ENCODE measurements around the gene PCDHB6. TPM values are rescaled to one million over a fixed set of nuclear protein-coding genes. Genes with fewer than 3 reads are reported as not detected.
A peak's percentile ranks its signal among the peaks of the same experiment; 100 is the strongest.
"Not testable (repeated sequence)": the region's sequence is repeated elsewhere in the genome, so short reads cannot be mapped to it uniquely, and the experiment has no call there.

The PCDHB6 gene
- not detected for total RNA-seq

DNA sequence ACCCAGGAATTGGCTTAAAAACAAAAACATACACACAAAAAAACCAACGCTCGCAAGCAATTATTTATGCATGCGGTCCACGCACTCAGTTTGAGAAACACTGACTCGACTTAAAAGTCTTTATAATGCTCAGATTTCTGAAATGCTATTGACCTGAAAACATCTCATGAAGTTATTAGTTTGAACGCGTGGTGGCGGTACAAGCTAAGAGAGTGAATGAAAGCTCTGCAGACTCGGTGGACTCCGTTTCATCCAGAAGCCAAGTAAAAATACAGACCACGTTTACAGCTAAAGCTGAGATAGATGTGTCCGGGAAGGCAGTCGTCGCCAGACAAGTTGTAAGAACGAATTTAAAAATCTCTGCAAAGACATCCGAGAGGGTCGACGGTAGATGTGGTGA, at the start of gene PCDHB6:
PCDHB6 (plus strand) TSS at position 246 of the 400 bp plus-strand sequence. CDS start 201 bp downstream, outside the sequence.
- H3K36me3 Mint-ChIP-seq = peaks cover 28 to 30% of the 10 kb centered on the region in 2 donors
- H3K9me3 Mint-ChIP-seq = peaks cover 14% of the 10 kb centered on the region in 2 donors
- DNase-seq (ENCODE audit: low spot score in 2 of 2) (no peak), ATAC-seq (no peak)
- no peak within 1 kb of the TSS for H3K27ac Mint-ChIP-seq

DNA sequence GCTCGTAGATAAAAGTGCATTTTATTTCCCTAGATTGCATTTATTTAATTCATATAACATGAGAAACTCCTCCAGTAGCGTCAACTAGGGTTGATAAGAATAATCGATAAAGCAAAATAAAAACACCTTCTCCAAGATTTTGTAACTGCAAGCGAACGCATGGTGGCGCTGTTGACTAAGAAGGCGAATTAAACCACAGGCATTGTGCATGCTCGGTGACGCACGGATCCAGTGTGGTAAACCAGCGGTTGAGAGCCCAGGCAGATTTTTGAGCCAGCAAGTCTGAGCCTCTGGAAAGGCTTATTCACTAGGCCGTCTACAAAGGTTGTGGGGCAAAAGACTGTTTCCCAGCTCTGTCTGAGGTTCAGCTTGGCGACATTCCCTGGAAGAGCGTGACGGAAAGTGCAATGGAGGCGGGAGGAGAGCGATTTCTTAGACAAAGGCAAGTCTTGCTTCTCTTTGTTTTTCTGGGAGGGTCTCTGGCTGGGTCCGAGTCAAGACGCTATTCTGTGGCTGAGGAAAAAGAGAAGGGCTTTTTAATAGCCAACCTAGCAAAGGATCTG, 49.5 kb upstream of the PCDHB6 start, which contains the start of gene PCDHB3:
PCDHB3 (plus strand) TSS at position 231 of the 563 bp plus-strand sequence; CDS start at position 408, 177 bp downstream.
- ATAC-seq = peak; percentile 34 to 44
- peak in 1 of 2 donors; percentile 41 for DNase-seq (ENCODE audit: low spot score in 2 of 2)
- H3K9me3 Mint-ChIP-seq = peaks cover 9 to 14% of the 10 kb centered on the region in 2 donors
- peak within 1 kb of the TSS in 1 of 2 donors; percentile 65 for H3K27ac Mint-ChIP-seq
- H3K36me3 Mint-ChIP-seq = peaks cover 29 to 31% of the 10 kb centered on the region in 2 donors

DNA sequence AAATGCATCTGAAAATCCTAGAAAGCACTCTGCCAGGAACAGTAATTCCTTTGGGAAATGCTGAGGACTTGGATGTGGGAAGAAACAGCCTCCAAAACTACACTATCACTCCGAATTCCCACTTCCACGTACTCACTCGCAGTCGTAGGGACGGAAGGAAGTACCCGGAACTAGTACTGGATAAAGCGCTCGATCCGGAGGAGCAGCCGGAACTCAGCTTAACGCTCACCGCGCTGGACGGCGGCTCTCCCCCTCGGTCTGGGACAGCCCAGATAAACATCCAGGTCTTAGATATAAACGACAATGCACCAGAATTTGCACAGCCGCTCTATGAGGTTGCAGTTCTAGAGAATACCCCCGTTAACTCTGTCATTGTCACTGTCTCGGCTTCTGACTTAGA, 48.8 kb upstream of the PCDHB6 start:
- Mint-ChIP-seq H3K27ac (no peak overlapping the region), H3K9me3 (peaks cover 9 to 14% of the 10 kb centered on the region in 2 donors), H3K36me3 (peaks cover 23 to 31% of the 10 kb centered on the region in 2 donors)
- no peak for ATAC-seq
- DNase-seq (ENCODE audit: low spot score in 2 of 2) = no peak

DNA sequence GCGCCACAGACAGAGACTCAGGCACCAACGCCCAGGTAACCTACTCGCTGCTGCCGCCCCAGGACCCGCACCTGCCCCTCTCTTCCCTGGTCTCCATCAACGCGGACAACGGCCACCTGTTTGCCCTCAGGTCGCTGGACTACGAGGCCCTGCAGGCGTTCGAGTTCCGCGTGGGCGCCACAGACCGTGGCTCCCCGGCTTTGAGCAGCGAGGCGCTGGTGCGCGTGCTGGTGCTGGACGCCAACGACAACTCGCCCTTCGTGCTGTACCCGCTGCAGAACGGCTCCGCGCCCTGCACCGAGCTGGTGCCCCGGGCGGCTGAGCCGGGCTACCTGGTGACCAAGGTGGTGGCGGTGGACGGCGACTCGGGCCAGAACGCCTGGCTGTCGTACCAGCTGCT, 47.8 kb upstream of the PCDHB6 start:
- not testable (repeated sequence) for DNase-seq (ENCODE audit: low spot score in 2 of 2); ATAC-seq; H3K27ac Mint-ChIP-seq
- H3K36me3 Mint-ChIP-seq = peaks cover 23 to 28% of the 10 kb centered on the region in 2 donors
- peaks cover 9 to 14% of the 10 kb centered on the region in 2 donors for H3K9me3 Mint-ChIP-seq

- not testable (repeated sequence) for ATAC-seq
Measured at GRCh38 chr5:141102471-141102870, 47.4 kb upstream of the PCDHB6 start.

GRCh38 chr5:141105350-141105749, 44.5 kb upstream of the PCDHB6 start:
- peaks cover 18 to 19% of the 10 kb centered on the region in 2 donors for H3K36me3 Mint-ChIP-seq
- peaks cover 3 to 6% of the 10 kb centered on the region in 2 donors for H3K9me3 Mint-ChIP-seq
- DNase-seq (ENCODE audit: low spot score in 2 of 2) (no peak), ATAC-seq (no peak)
- H3K27ac Mint-ChIP-seq = no peak overlapping the region

More at GRCh38 chr5:141102471-141102870, 47.4 kb upstream of the PCDHB6 start:
- not testable (repeated sequence) for DNase-seq (ENCODE audit: low spot score in 2 of 2); H3K27ac Mint-ChIP-seq
- H3K36me3 Mint-ChIP-seq = peaks cover 23 to 28% of the 10 kb centered on the region in 2 donors
- peaks cover 9 to 14% of the 10 kb centered on the region in 2 donors for H3K9me3 Mint-ChIP-seq

DNA sequence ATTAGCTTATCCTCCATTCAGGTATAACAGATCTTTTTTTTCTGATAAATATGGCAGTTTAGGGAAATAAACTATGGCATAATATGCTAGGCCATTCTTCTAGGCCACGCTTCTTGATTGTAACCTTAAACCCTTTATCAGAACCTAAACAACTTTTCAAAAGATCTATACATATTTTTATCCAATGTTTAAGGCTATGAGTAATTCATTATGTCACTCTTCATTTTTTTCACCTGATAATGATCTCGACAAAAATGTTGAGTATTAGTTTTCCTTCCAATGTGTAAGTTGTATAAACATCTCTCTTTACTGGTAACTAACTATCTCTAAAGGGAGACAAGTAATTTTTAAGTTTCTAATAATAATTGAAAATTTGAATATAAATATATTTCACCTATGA, 30.6 kb upstream of the PCDHB6 start:
- Mint-ChIP-seq H3K9me3 (peaks cover 16 to 19% of the 10 kb centered on the region in 2 donors), H3K27ac (no peak overlapping the region), H3K36me3 (peaks cover 21 to 22% of the 10 kb centered on the region in 2 donors)
- ATAC-seq = no peak
- no peak for DNase-seq (ENCODE audit: low spot score in 2 of 2)

GRCh38 chr5:141121563-141121962, 28.3 kb upstream of the PCDHB6 start, which contains the start of gene PCDHB4:
TSS of gene PCDHB4 (plus strand) at chr5:141121818. CDS start at chr5:141121999, 181 bp downstream.
- no peak for DNase-seq (ENCODE audit: low spot score in 2 of 2)
- peaks cover 7 to 11% of the 10 kb centered on the region in 2 donors for H3K9me3 Mint-ChIP-seq
- H3K36me3 Mint-ChIP-seq = peaks cover 19 to 22% of the 10 kb centered on the region in 2 donors
- no peak for ATAC-seq
- no peak within 1 kb of the TSS for H3K27ac Mint-ChIP-seq

DNA sequence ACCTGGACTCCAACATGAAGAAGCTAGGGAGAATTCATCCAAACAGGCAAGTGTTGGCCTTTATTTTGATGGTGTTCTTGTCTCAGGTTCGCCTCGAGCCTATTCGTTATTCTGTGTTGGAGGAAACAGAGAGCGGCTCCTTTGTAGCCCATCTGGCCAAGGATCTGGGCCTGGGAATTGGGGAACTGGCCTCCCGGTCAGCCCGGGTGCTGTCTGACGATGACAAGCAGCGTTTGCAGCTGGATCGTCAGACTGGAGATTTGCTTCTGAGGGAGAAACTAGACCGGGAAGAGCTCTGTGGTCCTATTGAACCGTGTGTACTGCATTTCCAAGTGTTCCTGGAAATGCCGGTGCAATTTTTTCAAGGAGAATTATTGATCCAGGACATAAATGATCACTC, 27.9 kb upstream of the PCDHB6 start:
- Mint-ChIP-seq H3K9me3 (peaks cover 7 to 11% of the 10 kb centered on the region in 2 donors), H3K36me3 (peaks cover 19 to 22% of the 10 kb centered on the region in 2 donors), H3K27ac (no peak overlapping the region)
- DNase-seq (ENCODE audit: low spot score in 2 of 2) = no peak
- ATAC-seq = no peak

DNA sequence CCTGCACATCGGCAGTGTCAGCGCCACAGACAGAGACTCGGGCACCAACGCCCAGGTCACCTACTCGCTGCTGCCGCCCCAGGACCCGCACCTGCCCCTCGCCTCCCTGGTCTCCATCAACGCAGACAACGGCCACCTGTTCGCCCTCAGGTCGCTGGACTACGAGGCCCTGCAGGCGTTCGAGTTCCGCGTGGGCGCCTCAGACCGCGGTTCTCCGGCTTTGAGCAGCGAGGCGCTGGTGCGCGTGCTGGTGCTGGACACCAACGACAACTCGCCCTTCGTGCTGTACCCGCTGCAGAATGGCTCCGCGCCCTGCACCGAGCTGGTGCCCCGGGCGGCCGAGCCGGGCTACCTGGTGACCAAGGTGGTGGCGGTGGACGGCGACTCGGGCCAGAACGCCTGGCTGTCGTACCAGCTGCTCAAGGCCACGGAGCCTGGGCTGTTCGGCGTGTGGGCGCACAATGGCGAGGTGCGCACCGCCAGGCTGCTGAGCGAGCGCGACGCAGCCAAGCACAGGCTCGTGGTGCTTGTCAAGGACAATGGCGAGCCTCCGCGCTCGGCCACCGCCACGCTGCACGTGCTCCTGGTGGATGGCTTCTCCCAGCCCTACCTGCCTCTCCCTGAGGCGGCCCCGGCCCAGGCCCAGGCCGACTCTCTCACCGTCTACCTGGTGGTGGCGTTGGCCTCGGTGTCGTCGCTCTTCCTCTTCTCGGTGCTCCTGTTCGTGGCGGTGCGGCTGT, 26.3 kb upstream of the PCDHB6 start:
- not testable (repeated sequence) for DNase-seq (ENCODE audit: low spot score in 2 of 2); H3K27ac Mint-ChIP-seq; ATAC-seq
- peaks cover 19 to 22% of the 10 kb centered on the region in 2 donors for H3K36me3 Mint-ChIP-seq
- peaks cover 7 to 11% of the 10 kb centered on the region in 2 donors for H3K9me3 Mint-ChIP-seq

- peaks cover 6 to 7% of the 10 kb centered on the region in 2 donors for H3K9me3 Mint-ChIP-seq
- peaks cover 10 to 15% of the 10 kb centered on the region in 2 donors for H3K36me3 Mint-ChIP-seq
- no peak for DNase-seq (ENCODE audit: low spot score in 2 of 2)
- H3K27ac Mint-ChIP-seq = no peak overlapping the region
- no peak for ATAC-seq
Measured at GRCh38 chr5:141127305-141127704, 22.6 kb upstream of the PCDHB6 start.

GRCh38 chr5:141135030-141135717, 14.7 kb upstream of the PCDHB6 start, which contains the start of gene PCDHB5:
TSS of gene PCDHB5 (plus strand) at chr5:141135206. CDS start at chr5:141135435, 229 bp downstream.
- no peak for DNase-seq (ENCODE audit: low spot score in 2 of 2)
- Mint-ChIP-seq H3K9me3 (peaks cover 13 to 31% of the 10 kb centered on the region in 2 donors), H3K27ac (no peak within 1 kb of the TSS), H3K36me3 (peaks cover 28 to 32% of the 10 kb centered on the region in 2 donors)
- no peak for ATAC-seq

GRCh38 chr5:141135718-141136266, 14.1 kb upstream of the PCDHB6 start:
- H3K27ac Mint-ChIP-seq = no peak overlapping the region
- H3K9me3 Mint-ChIP-seq = peaks cover 13 to 31% of the 10 kb centered on the region in 2 donors
- ATAC-seq = no peak
- H3K36me3 Mint-ChIP-seq = peaks cover 28 to 32% of the 10 kb centered on the region in 2 donors
- DNase-seq (ENCODE audit: low spot score in 2 of 2) = no peak

- DNase-seq (ENCODE audit: low spot score in 2 of 2); ATAC-seq; H3K27ac Mint-ChIP-seq: not testable (repeated sequence)
- peaks cover 13 to 31% of the 10 kb centered on the region in 2 donors for H3K9me3 Mint-ChIP-seq
- peaks cover 28 to 32% of the 10 kb centered on the region in 2 donors for H3K36me3 Mint-ChIP-seq
Measured at GRCh38 chr5:141137346-141137745, 12.5 kb upstream of the PCDHB6 start.

DNA sequence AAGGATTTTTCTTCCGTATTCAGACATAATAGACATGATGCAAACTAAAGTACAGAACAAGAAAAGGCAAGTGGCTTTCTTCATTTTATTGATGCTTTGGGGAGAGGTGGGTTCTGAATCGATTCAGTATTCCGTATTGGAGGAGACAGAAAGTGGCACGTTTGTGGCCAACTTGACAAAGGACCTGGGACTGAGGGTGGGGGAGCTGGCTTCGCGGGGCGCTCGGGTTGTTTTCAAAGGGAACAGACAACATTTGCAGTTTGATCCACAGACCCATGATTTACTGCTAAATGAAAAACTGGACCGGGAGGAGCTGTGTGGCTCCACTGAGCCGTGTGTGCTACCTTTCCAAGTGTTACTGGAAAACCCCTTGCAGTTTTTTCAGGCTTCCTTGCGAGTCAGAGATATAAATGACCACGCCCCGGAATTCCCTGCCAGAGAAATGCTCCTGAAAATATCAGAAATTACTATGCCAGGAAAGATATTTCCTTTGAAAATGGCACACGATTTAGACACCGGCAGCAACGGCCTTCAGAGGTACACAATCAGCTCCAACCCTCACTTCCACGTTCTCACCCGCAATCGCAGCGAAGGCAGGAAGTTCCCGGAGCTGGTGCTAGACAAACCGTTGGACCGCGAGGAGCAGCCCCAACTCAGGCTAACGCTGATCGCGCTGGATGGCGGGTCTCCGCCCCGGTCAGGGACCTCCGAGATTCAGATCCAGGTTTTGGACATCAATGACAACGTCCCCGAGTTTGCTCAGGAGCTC, 551 bp downstream of the PCDHB6 start:
- Mint-ChIP-seq H3K36me3 (peaks cover 30 to 31% of the 10 kb centered on the region in 2 donors), H3K27ac (no peak overlapping the region), H3K9me3 (peaks cover 14% of the 10 kb centered on the region in 2 donors)
- DNase-seq (ENCODE audit: low spot score in 2 of 2) = no peak
- ATAC-seq = no peak

GRCh38 chr5:141150993-141151325, 1.1 kb downstream of the PCDHB6 start:
- H3K9me3 Mint-ChIP-seq = peaks cover 14 to 17% of the 10 kb centered on the region in 2 donors
- DNase-seq (ENCODE audit: low spot score in 2 of 2) (no peak), ATAC-seq (no peak)
- H3K27ac Mint-ChIP-seq = no peak overlapping the region
- peaks cover 34 to 37% of the 10 kb centered on the region in 2 donors for H3K36me3 Mint-ChIP-seq
